ENCODE results near the gene TSPEAR.

The TSPEAR gene

DNA sequence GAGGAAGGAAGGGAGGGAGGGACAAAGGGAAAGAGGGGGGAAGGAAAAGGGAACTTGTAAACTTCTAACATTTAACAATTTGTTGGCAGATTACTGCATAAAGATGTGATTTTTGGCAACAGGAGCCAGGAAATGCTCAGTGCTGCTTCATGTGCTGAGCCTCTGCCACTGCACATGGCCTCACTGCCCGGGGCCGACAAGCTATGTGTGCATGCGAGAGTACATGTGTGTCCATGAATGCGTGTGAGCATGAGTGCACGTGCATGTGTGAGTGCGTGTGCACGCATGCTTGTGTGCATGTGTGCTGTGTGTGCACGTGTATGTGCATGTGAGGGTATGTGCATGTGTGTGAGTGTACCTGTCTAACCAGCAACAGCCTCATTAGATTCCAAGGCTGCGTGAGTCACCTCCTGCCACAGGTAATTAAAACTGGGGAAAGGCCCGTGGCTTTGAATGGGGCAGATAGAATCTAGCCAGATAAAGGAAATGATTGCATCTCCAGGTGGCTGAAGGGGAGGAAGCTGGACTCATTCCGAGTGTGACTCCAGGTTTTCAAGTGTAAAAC lies 41.4 kb upstream of the TSPEAR start:
- peak; percentile 16 to 35 for DNase-seq
- intact Hi-C loops (cut with DNase I; ENCODE audit: low total_unique reads), result no loop called here
- H3K27me3 ChIP-seq, result peaks cover 0 to 51% of the 10 kb centered on the region in 2 donors
- no peaks in the 10 kb centered on the region for H3K36me3 ChIP-seq
- H3K27ac ChIP-seq, result no peak overlapping the region
- no peak overlapping the region for H3K4me3 ChIP-seq
- H3K9me3 ChIP-seq, result no peaks in the 10 kb centered on the region
- TF ChIP-seq, protein P1, sequence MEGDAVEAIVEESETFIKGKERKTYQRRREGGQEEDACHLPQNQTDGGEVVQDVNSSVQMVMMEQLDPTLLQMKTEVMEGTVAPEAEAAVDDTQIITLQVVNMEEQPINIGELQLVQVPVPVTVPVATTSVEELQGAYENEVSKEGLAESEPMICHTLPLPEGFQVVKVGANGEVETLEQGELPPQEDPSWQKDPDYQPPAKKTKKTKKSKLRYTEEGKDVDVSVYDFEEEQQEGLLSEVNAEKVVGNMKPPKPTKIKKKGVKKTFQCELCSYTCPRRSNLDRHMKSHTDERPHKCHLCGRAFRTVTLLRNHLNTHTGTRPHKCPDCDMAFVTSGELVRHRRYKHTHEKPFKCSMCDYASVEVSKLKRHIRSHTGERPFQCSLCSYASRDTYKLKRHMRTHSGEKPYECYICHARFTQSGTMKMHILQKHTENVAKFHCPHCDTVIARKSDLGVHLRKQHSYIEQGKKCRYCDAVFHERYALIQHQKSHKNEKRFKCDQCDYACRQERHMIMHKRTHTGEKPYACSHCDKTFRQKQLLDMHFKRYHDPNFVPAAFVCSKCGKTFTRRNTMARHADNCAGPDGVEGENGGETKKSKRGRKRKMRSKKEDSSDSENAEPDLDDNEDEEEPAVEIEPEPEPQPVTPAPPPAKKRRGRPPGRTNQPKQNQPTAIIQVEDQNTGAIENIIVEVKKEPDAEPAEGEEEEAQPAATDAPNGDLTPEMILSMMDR (IDR thresholded peaks at IDR 0.05), result no peak
- peaks cover 0 to 6% (median 0%) of the 10 kb centered on the region in 4 donors for H3K4me1 ChIP-seq

GRCh38 chr21:44751799-44752636 lies 40.6 kb upstream of the TSPEAR start:
- H3K36me3 ChIP-seq, result no peaks in the 10 kb centered on the region
- H3K4me3 ChIP-seq, result no peak overlapping the region
- peak; percentile 10 to 49 for DNase-seq
- no peak overlapping the region for H3K27ac ChIP-seq
- H3K9me3 ChIP-seq, result no peaks in the 10 kb centered on the region
- H3K27me3 ChIP-seq, result peaks cover 0 to 51% of the 10 kb centered on the region in 2 donors
- peaks cover 0 to 6% (median 0%) of the 10 kb centered on the region in 4 donors for H3K4me1 ChIP-seq
- intact Hi-C loops (cut with DNase I; ENCODE audit: low total_unique reads), result no loop called here
- TF ChIP-seq, protein P1 (IDR thresholded peaks at IDR 0.05), result no peak

DNA sequence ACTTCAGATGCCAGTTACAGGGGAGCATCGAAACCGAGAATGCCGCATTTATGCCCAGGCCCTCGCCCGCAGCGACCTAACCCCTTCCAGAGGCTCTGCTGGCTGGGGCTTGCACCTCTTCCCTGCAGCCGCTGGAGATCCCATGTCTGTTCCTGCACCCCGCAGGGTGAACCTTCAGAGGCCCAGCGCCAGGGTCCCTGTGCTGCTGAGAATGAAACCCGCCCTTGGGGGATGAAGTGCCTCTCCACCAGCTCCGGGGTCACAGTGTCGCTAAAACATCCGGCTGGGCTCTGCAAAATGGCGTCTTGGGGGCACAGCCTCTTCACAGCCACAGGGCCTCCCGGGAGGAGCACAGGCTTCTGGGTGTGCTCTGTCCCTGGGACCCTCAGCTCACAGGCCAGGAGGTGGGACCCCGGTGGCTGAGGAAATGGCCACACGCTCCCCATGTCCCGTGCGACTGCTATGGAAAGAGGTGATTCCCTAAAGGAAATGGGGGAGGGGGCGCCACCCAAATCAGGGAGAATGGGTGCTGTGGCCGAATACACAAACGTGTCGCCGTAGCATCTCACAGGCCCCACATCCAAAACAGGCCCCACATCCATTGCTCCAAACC lies 39.9 kb upstream of the TSPEAR start:
- H3K27me3 ChIP-seq, result peaks cover 0 to 51% of the 10 kb centered on the region in 2 donors
- H3K36me3 ChIP-seq, result no peaks in the 10 kb centered on the region
- no peak overlapping the region for H3K27ac ChIP-seq
- peak in 1 of 2 donors; percentile 48 for DNase-seq
- H3K9me3 ChIP-seq, result no peaks in the 10 kb centered on the region
- TF ChIP-seq, protein P1 (IDR thresholded peaks at IDR 0.05), result no peak
- intact Hi-C loops (cut with DNase I; ENCODE audit: low total_unique reads), result no loop called here
- H3K4me1 ChIP-seq, result peaks cover 0 to 6% (median 0%) of the 10 kb centered on the region in 4 donors
- H3K4me3 ChIP-seq, result no peak overlapping the region

- no peaks in the 10 kb centered on the region for H3K9me3 ChIP-seq
- DNase-seq, result peak in 1 of 2 donors; percentile 34
- peaks cover 0 to 51% of the 10 kb centered on the region in 2 donors for H3K27me3 ChIP-seq
- no peak overlapping the region for H3K4me3 ChIP-seq
- H3K36me3 ChIP-seq, result no peaks in the 10 kb centered on the region
- TF ChIP-seq, protein P1 (IDR thresholded peaks at IDR 0.05), result no peak
- intact Hi-C loops (cut with DNase I; ENCODE audit: low total_unique reads), result no loop called here
- no peak overlapping the region for H3K27ac ChIP-seq
- peaks cover 0 to 6% (median 0%) of the 10 kb centered on the region in 4 donors for H3K4me1 ChIP-seq
Measured at GRCh38 chr21:44750675-44751025, 39.3 kb upstream of the TSPEAR start.

DNA sequence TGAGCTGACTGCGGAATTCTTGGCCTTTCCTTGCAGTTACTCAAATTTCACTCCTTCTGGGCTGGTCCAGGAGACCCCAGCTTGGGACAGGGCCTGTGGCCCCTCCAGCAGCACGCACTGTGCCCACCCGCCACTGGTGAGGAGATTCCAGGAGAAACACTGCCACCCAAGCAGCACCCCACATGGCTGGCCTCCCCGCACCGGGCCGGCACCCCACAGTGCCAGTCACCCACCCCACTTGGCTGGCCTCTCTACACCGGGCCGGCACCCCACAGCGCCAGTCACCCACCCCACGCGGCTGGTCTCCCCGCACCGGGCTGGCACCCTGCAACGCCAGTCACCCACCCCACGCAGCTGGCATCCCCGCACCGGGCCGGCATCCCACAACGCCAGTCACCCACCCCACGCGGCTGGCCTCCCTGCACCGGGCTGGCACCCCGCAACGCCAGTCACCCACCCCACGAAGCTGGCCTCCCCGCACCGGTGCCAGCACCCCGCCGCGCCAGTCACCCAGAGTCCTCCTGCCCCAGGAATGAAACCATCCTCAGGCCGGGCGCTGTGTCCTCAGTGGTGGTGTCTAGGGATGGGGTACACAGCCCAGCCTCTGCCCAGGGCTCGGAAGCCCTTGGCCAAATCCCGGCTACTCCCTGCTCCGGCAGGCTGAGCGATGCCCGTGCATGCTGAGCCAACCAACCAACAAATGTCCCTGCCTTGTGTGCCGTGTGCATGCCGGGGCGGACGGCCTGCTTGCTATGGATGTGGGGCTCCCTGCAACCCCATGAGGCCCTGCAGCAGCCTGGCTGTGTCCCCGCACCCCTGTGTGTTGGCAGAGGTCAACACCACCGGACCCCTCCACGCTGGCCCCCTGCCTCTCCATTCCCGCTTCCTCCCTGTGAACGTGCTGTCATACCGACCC lies 38.6 kb upstream of the TSPEAR start:
- intact Hi-C loops (cut with DNase I; ENCODE audit: low total_unique reads), result no loop called here
- DNase-seq, result peak in 1 of 2 donors; percentile 56
- H3K27me3 ChIP-seq, result peaks cover 0 to 51% of the 10 kb centered on the region in 2 donors
- no peaks in the 10 kb centered on the region for H3K9me3 ChIP-seq
- TF ChIP-seq, protein P1 (IDR thresholded peaks at IDR 0.05), result no peak
- H3K36me3 ChIP-seq, result no peaks in the 10 kb centered on the region
- H3K4me3 ChIP-seq, result no peak overlapping the region
- H3K27ac ChIP-seq, result no peak overlapping the region
- H3K4me1 ChIP-seq, result peaks cover 0 to 6% (median 0%) of the 10 kb centered on the region in 4 donors

All from tibial artery (tissue), 4 donors.